GM21526 (cell line): Measurements from ENCODE around the gene P2RX3.
"Not testable (repeated sequence)": the region's sequence is repeated elsewhere in the genome, so short reads cannot be mapped to it uniquely, and the experiment has no call there.

Experiments
- ATAC-seq: cut with Tn5 transposase; IDR thresholded peaks from one replicate; pipeline ENCODE4 v1.9.1; 2021; ENCODE audit warnings: moderate library complexity; ENCODE audit not compliant: unreplicated experiment, low FRiP score

P2RX3 gene

DNA sequence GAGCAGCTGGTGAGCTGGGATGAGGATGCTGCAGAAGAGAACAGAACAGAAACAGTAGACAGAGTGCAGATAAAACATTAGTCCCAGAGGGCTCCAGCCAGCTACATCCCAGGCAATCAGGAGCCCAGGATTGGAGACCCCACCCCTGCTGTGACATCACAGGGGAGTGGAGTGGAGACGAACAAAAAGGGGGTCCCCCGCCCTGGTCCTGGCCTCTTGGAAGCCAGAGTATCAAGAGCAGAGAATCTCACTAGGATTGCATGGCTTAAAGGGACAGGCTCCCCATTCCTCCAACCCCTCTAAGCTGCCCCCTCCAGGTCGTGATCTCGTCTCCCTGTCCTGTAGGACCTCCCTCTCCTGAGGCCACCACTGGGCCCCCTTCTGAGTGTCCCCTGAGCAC is at the start of gene P2RX3:
Gene P2RX3 (plus strand): TSS at position 211 of the 400 bp plus-strand sequence. CDS start 199 bp downstream, outside the sequence.
- ATAC-seq, result no peak

DNA sequence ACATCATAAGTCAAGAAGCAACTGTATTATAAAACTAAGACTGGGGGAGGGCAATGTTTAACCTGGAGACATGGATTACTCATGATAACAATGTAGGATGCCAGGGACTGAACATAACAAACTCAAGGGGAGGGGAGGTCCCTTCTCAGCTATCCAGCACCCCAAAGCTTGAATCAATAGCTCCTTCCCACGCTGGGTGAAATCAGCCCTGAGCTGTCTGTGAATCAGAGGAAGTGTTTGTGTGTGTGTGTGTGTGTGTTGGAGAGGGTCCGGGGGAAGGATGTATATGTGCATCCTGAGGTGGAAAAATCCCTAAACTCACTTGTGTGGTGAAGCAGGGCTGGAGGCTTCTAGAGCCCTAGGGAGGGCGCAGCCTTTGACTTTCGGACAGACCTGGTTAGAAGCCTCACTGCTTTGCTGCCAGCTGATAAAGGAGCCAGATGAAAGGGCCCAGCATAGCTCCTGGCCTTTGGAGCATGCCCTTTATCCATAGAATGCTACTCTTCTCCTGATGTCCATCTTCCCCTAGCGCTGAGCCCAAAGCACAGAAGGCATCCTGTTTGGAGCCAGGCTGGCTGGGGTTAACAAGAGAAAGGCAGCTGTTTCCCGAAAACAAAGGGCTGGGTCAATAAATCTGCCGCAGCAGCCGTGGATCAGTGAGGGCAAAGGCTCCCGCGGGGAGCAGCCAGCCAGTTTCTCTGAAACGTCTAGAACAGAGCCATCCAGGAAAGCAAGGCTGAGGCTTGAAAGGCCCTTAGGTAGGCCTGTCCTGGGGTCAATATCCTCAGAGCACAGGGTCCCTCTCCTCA is 49.2 kb upstream of the P2RX3 start:
- no peak for ATAC-seq

DNA sequence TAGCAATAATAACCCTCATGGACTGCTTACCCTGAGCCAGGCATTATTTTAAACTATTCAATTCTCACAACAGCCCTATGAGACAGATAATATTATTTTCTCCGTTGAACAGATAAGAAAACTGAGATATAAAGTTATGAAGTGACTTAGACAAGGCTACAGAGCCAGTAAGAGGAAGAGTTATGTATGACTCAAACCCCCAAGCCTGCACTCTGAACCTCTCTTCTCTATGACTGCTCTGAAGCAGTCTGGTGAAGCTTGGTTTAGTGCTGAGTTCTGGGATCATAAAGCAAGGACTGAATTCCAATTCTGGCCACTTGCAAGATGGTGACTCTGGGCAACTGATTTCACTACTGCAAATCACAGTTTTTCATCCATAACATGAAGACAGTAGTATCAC is 47.9 kb upstream of the P2RX3 start:
- no peak for ATAC-seq

DNA sequence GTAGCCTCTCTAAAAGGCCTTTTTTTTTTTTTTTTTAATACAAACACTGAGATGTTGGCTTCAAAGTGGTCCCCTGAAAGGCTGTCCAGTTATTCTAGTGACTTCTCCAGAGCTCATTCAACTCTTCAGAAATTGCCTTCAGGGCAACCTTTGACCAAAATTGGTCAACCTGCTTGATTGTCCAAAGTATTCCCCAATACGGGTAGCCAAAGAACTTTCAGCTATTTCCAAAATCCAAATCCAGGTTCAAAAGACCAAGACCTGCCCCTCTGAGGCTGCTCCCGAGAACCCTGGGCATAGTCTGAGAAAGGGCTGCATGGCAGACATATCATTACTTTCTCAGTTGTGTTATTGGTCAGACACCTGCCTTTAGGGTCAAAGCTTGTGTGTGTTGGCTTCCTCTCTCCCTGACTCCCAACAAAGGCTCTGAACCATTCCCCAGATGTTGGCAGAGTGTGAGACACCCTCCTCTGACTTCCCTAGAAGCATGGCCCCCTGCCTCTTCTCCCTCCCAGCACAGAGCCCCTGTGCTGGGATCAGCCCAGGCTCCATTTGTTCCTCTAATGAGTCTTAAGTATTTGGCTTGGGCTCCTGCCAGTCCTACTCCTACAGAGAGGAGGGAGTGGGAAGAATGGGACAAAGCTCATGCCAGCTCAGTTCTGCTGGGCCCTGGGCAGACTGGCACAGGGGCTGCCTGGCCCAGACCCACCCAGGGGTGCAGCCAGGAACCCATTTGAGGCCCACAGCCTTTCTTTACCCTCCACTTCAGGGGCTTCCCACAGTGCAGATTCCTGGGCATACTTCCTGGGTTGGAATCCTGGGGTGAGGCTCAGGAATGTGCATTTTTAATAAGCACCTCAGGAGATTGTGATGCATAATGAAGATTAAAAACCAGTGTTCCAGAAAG is 43.7 kb upstream of the P2RX3 start:
- ATAC-seq, result no peak

DNA sequence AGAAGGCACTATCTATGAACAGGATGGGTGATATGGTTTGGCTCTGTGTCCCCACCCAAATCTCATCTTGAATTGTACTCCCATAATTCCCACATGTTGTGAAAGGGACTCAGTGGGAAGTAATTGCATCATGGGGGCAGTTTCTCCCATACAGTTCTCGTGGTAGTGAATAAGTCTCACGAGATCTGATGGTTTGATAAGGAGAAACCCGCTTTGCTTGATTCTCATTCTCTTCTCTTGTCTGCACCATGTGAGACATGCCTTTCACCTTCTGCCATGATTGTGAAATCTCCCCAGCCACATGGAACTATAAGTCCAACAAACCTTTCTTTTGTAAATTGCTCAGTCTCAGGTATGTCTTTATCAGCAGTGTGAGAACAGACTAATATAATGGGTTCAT is 41.9 kb upstream of the P2RX3 start:
- ATAC-seq, result not testable (repeated sequence)

DNA sequence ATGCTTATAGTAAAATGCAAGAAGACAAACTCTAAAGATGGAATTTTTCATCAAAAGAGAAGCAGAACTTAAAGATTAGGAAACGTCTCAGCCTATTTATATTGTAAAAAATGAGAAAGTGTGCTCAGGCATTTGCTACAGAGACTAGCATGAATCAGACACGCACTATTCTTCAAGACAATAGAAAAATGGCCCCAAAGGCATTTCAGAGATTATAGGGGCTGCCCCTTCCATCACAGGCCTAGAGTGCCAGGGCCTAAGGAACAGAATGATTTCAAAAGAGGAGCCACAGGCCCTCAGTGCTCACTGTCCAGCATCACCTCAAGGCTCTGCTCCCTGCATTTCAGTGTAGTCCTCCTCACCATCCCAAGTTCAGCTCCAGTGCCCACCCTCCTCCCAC is 40.9 kb upstream of the P2RX3 start:
- no peak for ATAC-seq

DNA sequence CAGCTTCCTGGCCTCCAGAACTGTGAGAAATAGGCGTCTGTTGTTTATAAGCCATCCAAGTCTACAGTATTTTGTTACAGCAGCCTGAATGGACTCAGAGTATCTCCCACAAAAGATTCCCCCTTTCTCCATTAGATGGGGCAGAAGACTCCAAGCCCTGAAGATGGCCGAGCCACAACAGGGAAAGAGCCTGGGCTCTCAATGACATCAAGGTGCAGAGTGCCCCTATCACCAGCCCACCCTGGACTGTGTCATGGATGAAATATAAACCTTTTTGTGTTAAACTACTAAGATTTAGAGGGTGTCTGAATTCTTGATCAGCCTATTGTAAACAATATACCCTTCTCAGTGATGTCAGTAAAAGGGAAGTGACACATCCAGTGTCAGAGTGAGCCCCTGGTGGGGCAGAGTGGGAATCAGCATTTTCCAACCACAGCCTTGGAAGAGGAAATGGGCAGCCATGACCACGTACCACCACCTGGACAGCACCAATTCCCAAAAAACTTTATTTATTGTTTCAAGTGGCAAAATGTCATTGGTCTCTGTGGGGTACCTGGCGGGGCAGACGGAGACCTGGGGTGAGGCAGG is 38.9 kb upstream of the P2RX3 start:
- ATAC-seq, result no peak

DNA sequence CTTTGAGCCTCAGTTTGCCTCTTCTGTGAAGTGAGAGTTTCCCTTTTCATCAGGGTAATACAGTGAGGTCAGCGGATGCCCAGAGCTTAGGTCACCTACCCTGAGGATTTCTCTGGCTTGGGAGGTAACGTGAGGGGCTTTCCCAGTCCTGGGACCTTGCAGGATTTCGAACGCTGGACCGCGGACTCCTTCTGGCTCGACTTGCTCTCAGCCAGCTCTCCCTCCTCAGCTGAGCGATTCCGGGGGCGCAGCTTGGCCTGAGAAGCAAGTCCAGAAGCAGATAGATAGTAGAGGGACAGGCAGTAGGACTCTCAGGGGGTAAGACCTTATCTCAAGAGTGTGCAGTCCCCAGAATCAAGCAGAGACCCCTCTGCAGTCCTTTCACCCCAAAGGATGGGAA is 37.4 kb upstream of the P2RX3 start:
- no peak for ATAC-seq

DNA sequence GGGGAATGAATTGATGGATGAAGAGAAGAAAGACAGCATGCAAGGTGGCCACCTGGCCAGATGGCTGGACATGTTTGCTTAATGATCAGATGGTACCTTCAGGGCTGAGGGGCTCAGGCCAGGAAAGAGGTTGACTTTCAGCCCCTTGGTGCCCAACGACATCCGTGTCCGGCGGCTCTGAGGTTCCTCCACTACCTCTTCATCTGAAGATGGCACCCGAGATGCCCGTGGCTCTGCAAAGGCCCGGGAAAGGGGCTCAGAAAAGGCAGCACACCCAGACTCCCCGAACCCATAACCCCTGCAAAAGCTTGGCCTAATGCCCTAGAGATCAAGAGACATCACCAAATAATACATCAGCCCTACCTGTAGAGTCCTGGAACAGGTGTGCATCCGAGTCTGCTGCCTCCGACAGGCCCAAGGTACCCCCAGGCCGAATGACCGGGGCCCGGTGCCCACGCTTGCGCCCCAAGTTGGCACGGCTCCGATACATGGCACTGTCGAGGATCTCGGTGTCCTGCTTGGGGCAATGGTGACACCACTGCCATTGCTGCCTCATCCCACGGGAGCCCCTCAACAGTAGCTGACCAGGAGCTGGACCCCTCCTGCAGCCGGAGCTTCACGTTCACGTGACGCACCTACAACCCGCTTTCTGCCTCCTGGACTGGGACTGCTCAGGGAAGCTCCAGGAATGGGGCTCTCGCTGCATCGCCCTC is 36.3 kb upstream of the P2RX3 start:
- no peak for ATAC-seq

DNA sequence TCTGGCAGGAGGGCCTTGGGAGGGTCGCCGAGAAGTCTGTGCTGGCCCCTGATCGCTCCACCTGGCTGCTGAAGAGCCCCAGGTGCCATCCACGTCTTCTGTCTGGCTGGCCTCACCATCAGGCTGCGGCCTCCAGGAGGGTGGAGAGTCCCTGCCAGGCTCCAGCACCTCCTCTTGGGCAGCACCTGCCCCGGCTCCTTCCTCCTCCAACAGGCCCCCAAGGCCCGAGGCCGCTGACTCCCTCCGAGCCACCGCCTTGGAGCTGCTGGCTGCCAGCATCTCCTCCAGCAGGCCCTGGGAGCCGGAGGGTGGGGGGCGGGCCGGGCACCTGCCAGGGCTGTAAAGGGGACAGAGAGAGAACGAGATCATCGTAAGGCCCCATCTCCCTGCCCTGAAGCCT is 35.7 kb upstream of the P2RX3 start:
- ATAC-seq, result no peak

DNA sequence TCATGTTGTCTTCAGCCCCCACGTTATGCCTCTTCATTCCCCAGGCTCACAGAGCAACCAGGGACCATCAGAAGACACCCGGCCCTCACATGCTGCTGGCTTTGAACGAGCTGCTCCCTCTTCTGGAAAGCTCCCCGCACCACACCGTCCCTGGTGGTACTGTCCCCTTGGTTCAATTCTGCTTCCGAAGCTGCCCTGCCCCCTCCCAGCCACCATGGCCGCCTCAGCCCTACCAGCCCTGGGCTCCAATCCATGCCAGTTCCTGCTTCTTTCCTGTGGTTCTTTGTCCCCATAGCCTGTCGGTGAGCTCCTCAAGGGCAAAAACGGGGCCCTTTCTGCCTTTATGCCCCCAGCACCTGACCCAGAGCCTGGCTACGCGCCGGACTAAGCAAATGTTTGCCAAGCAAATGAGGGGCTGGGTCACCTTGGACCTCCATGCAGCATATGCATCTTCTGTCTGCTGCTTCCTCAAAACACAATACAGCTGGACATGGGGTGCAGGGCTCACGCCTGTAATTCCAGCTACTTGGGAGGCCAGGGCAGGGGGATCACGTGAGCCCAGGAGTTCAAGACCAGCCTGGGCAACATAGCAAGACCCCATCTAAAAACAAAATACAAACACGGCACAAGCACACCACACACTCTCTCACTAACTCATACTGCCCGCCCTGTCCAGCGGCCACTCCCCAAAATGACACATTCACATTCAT is 34.7 kb upstream of the P2RX3 start:
- no peak for ATAC-seq

DNA sequence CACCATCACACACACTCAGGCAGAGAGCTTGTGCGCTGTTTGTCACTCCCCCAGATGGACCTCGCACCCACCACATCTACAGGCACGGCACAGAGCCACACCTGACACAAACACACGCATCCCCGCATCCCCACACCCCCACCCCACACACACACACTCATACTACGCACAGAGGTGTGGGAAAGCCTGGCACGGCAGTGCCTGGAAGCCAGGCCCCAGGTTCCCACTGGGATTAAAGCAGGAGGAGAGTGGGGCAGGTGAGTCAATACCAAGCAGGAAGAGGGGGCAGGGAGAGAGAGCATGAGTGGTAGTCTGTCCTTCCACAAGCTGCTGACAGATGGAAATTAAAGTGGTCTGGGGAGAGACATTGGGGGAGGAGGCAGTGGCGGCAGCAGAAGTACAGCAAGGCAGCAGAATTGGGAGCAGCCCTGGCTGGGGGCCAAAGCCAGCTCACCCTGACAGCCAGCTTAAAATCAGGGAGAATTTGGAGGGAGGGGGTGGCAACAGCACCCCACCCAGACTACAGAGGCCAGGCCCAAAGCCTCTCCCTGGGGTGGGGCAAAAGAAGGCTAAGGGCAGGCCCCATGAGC is 34.1 kb upstream of the P2RX3 start:
- ATAC-seq, result no peak

DNA sequence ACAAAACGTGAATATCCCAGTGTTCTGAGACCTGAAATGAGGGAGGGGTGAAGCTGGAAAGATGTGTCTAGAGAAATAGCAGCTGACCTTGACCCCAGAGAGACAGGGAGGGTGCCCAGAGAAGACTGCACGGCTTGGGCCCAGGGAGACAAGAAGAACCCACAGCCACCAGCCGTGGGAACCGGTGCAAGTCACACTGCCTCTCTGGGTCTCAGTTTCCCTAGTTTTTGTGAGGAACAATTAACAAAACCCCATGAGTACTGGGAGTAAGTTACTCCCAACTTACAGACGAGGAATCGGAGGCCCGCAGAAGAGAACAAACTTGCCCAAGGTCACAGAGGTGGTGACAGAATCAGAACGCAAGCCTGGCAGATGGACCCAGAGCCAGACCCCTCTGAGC is 32.6 kb upstream of the P2RX3 start:
- ATAC-seq, result no peak

DNA sequence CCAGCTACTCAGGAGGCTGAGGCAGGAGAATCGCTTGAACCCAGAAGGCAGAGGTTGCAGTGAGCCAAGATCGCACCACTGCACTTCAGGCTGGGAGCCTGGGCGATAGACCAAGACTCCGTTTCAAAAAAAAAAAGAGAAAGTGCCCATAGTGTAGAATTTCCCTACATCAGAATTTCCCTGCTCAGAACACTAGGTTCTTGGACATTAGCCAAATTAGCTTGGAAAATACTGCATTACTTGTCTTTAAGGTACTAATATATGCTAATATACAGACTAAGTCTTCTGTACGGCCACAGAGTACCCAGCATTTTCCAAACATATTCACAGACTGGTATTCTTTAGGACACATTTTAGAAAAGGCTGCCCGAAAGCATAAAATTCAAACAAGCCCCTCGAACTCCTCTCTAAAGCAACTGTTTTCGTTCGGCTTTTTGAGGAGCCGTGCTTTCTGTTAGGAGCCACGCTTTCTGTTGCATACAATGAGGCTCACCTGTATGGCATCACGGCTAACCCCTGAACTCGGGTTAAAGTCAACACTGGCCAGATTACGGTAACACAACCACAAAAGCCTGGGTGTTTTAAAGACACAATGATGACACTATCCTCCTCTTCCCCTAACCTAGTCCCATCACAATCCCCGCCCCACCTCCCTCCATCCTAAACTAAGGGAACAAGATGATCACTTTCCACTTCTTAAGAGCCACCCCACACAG is 31.8 kb upstream of the P2RX3 start:
- ATAC-seq, result no peak

DNA sequence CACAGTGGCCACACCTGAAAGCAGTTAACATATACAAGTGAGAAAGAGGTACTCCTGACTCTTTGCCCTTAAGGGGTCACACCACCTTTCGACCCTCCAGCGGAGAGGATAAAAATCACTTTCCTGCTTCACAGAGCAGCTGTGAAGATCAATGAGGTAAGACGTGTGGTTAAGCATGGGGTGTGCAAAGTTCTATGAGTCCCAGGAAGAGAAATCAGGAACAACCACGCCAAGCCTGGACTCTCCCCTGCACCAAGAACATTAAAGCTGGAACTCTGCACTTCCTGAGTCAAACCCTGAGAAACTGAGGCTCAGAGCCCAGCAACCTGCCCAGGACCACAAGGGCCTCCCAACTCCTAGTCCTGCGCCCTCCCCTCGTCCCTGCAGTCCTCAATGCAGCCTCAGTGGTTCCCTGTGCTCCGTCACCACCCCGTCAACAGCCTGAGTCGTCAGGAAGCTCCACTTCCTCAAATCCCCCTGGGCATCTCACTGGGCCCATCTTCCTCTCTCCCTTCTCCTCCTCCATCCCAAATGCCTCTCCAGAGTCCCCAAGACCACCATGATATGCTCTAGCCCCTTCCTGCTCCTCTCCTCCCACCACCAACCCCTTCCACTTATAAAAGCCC is 31.1 kb upstream of the P2RX3 start:
- ATAC-seq, result no peak

DNA sequence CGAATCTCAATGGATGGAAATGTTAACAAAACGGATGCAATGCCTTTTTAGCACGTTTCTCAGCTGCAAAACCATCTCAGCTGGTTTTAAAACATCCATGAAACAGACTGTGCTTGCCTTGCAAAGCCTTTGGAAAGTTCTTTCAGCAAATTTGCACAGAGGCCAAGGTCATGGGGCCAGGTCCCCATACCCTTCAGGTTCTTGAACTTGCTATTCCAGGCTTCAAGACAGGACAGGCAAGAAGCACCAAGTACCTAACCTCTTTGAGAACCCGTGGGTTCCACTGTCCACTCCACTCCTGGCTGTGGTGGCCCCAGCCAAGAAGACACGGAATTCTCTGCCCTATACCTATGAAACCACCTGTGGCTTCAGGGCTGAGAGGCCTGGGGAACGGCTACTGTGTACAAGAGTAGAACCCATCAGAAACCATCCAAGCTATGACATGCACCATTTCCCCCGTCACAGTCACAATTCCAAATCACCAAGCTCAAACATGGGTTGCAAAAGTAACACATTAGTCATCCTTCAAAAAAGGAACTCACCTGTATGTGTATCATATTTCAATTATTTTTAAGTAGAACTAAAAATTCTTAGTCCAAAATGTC is 30.4 kb upstream of the P2RX3 start:
- ATAC-seq, result no peak

DNA sequence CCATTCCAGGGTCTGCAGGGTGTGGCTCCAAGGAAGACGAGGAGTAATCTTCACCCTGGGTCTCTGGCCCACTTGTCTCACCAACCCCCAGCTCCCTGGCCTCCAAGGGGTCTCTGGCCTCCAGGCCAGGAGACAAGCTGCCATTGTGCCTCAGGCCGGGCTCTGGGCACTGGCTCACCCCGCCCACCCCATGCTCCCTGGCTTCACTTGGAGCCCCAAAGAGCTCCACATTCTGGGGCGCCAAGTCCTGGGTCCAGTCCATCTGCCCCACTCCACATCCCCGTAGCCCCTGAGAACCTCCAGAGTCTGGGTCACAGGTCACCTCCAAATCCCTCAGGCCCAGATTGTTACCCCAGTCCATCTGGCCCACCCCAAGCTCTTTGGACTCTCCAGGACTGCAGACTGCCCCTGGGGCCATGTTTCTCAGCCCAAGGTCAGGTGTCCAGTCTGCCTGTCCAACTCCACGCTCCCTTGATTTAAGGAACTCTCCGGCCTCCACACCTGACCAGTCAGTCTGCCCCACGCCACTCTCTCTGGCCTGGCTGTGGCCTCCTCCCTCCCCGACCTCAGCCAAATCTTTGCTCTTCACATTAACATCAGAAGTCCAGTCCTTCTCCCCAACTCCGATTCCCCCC is 29.6 kb upstream of the P2RX3 start:
- ATAC-seq, result no peak
